HG03565 (cell line): ENCODE results near the gene ABLIM3.

ENCODE experiments used
- ATAC-seq: cut with Tn5 transposase; IDR thresholded peaks from one replicate; pipeline ENCODE4 v1.9.1; 2021; ENCODE audit warnings: mild to moderate bottlenecking, moderate library complexity; ENCODE audit not compliant: unreplicated experiment

ABLIM3 gene

GRCh38 chr5:149141224-149141956 is at the start of gene ABLIM3:
Gene ABLIM3, plus strand, starts transcription at chr5:149141493. Its CDS starts 603 bp downstream, at chr5:149142096.
- peak; percentile 90 for ATAC-seq

GRCh38 chr5:149093625-149094024 is 47.7 kb upstream of the ABLIM3 start:
- no peak for ATAC-seq

GRCh38 chr5:149094996-149095395 is 46.3 kb upstream of the ABLIM3 start:
- no peak for ATAC-seq

GRCh38 chr5:149099920-149100319 is 41.4 kb upstream of the ABLIM3 start:
- ATAC-seq: no peak

- ATAC-seq: no peak
These were observed 41.0 kb upstream of the ABLIM3 start for GRCh38 chr5:149100331-149100730.

GRCh38 chr5:149108651-149109280 is 32.5 kb upstream of the ABLIM3 start:
- no peak for ATAC-seq

- ATAC-seq: no peak
These were observed 30.9 kb upstream of the ABLIM3 start for GRCh38 chr5:149110406-149110805.

- ATAC-seq: no peak
These were observed 27.6 kb upstream of the ABLIM3 start for GRCh38 chr5:149113669-149114068.

GRCh38 chr5:149114403-149115312 is 26.6 kb upstream of the ABLIM3 start:
- peak; percentile 76 for ATAC-seq

GRCh38 chr5:149117970-149118369 is 23.3 kb upstream of the ABLIM3 start:
- ATAC-seq: peak; percentile 55

GRCh38 chr5:149118463-149118862 is 22.8 kb upstream of the ABLIM3 start:
- ATAC-seq: no peak

GRCh38 chr5:149121145-149121544 is 20.1 kb upstream of the ABLIM3 start:
- ATAC-seq: no peak

GRCh38 chr5:149123211-149123610 is 18.1 kb upstream of the ABLIM3 start:
- ATAC-seq: no peak

GRCh38 chr5:149125386-149125891 is 15.9 kb upstream of the ABLIM3 start:
- no peak for ATAC-seq

- ATAC-seq: no peak
These were observed 14.4 kb upstream of the ABLIM3 start for GRCh38 chr5:149126906-149127305.

GRCh38 chr5:149127394-149127955 is 13.8 kb upstream of the ABLIM3 start:
- no peak for ATAC-seq

GRCh38 chr5:149128023-149128875 is 13.0 kb upstream of the ABLIM3 start:
- ATAC-seq: no peak

- ATAC-seq: no peak
These were observed 12.1 kb upstream of the ABLIM3 start for GRCh38 chr5:149129181-149129580.

- ATAC-seq: no peak
These were observed 11.0 kb upstream of the ABLIM3 start for GRCh38 chr5:149130121-149130914.
